GM23338 (cell line): ENCODE data around the gene MTERF4. TPM values are rescaled to one million over a fixed set of nuclear protein-coding genes. Genes with fewer than 3 reads are reported as not detected.

Experiments
- ATAC-seq: fragments of 200-7000 bp; cut with Tn5 transposase; 3 replicates; pipeline ENCODE4 v1.9.1; 2020
- DNase-seq: peaks from one replicate; pipeline ENCODE4 v3.0.0-alpha.2; 2015; ENCODE audit warnings: low spot score
- H2AFZ ChIP-seq: fragments of 200-600 bp; sonication (generic); 2 replicates; pipeline ENCODE4 v1.8.0; 2016; ENCODE audit warnings: antibody characterized with exemption, mild to moderate bottlenecking, moderate library complexity
- H3F3A ChIP-seq: fragments of 200-600 bp; sonication (generic); replicated peaks from 2 replicates; pipeline ENCODE4 v1.8.0; 2017; ENCODE audit warnings: antibody characterized with exemption, mixed run types, low read depth
- H3K27ac ChIP-seq: fragments of 200-600 bp; sonication (generic); 2 replicates; pipeline ENCODE4 v1.6.1; 2016; ENCODE audit warnings: low read depth
- H3K27me3 ChIP-seq: fragments of 200-600 bp; sonication (generic); 2 replicates; pipeline ENCODE4 v1.8.0; 2016; ENCODE audit warnings: mild to moderate bottlenecking, mixed run types, moderate library complexity; ENCODE audit not compliant: insufficient read depth
- H3K36me3 ChIP-seq: fragments of 200-600 bp; sonication (generic); 2 replicates; pipeline ENCODE4 v1.8.0; 2016; ENCODE audit warnings: mild to moderate bottlenecking; ENCODE audit not compliant: insufficient read depth
- H3K4me1 ChIP-seq: fragments of 200-600 bp; sonication (generic); 2 replicates; pipeline ENCODE4 v1.8.0; 2016; ENCODE audit warnings: mild to moderate bottlenecking, moderate library complexity; ENCODE audit not compliant: insufficient read depth
- H3K4me2 ChIP-seq: fragments of 200-600 bp; sonication (generic); 2 replicates; pipeline ENCODE4 v1.7.1; 2017; ENCODE audit warnings: mixed run types
- H3K4me3 ChIP-seq: fragments of 200-600 bp; sonication (generic); 2 replicates; pipeline ENCODE4 v1.6.1; 2016; ENCODE audit warnings: mixed run types
- H3K79me2 ChIP-seq: fragments of 200-600 bp; sonication (generic); replicated peaks from 2 replicates; pipeline ENCODE4 v1.8.0; 2017; ENCODE audit warnings: mild to moderate bottlenecking; ENCODE audit not compliant: insufficient read depth
- H3K9me2 ChIP-seq: fragments of 200-600 bp; sonication (generic); 2 replicates; pipeline ENCODE4 v1.8.0; 2017; ENCODE audit not compliant: insufficient read depth
- H4K20me1 ChIP-seq: fragments of 200-600 bp; sonication (generic); replicated peaks from 2 replicates; pipeline ENCODE4 v1.8.0; 2017; ENCODE audit warnings: mild to moderate bottlenecking; ENCODE audit not compliant: insufficient read depth
- H3K27ac Mint-ChIP-seq: 2 replicates; pipeline ENCODE4 v1.8.0; 2020; ENCODE audit warnings: inconsistent platforms, mild to moderate bottlenecking, moderate library complexity, mixed read lengths
- H3K27me3 Mint-ChIP-seq: 3 replicates; pipeline ENCODE4 v1.8.0; 2022; ENCODE audit warnings: low read depth, mild to moderate bottlenecking, moderate library complexity, mixed read lengths, inconsistent platforms; ENCODE audit not compliant: insufficient read depth, poor library complexity
- H3K36me3 Mint-ChIP-seq: 3 replicates; pipeline ENCODE4 v1.8.0; 2021; ENCODE audit warnings: low read depth, mild to moderate bottlenecking, inconsistent platforms, moderate library complexity, mixed read lengths
- H3K4me1 Mint-ChIP-seq: 3 replicates; pipeline ENCODE4 v1.8.0; 2020; ENCODE audit warnings: mild to moderate bottlenecking, inconsistent platforms, mixed read lengths
- H3K4me3 Mint-ChIP-seq: 3 replicates; pipeline ENCODE4 v1.8.0; 2021; ENCODE audit warnings: moderate library complexity, mild to moderate bottlenecking, inconsistent platforms, mixed read lengths
- H3K9me3 Mint-ChIP-seq: 3 replicates; pipeline ENCODE4 v1.8.0; 2020; ENCODE audit warnings: moderate library complexity, mild to moderate bottlenecking, inconsistent platforms, mixed read lengths
- CREB1 ChIP-seq: fragments of 250-450 bp; sonication (Bioruptor Pico); IDR thresholded peaks from 2 replicates; pipeline ENCODE4 v1.5.0; 2020; ENCODE audit warnings: low read depth, mild to moderate bottlenecking, moderate library complexity
- CTCF ChIP-seq, 2 experiments: fragments of 200-600 bp in 1 of 2; sonication (generic) in 1 of 2; conservative IDR thresholded peaks; 2 replicates each; pipeline versions ENCODE4 v1.5.1 to v1.6.1; 2016 to 2017; ENCODE audit warnings: antibody characterized with exemption in 2 of 2, low read depth in 2 of 2, mild to moderate bottlenecking in 2 of 2, moderate library complexity in 1 of 2
- ETS1 ChIP-seq: IDR thresholded peaks from 2 replicates; pipeline ENCODE4 v1.6.1; 2016; ENCODE audit warnings: antibody characterized with exemption
- EZH2 ChIP-seq: fragments of 200-600 bp; sonication (generic); IDR thresholded peaks from one replicate; pipeline ENCODE4 v1.8.0; 2017; ENCODE audit warnings: antibody characterized with exemption, mild to moderate bottlenecking, low read depth; ENCODE audit not compliant: unreplicated experiment
- EZH2phosphoT487 ChIP-seq: fragments of 200-600 bp; sonication (generic); IDR thresholded peaks from one replicate; pipeline ENCODE4 v1.8.1; 2018; ENCODE audit warnings: antibody characterized with exemption; ENCODE audit not compliant: unreplicated experiment
- JUNB ChIP-seq: IDR thresholded peaks from one replicate; pipeline ENCODE4 v1.6.1; 2016; ENCODE audit warnings: antibody characterized with exemption; ENCODE audit not compliant: unreplicated experiment
- NANOG ChIP-seq: IDR thresholded peaks from 2 replicates; pipeline ENCODE4 v1.6.1; 2016; ENCODE audit warnings: antibody characterized with exemption, borderline replicate concordance
- POLR2AphosphoS5 ChIP-seq: IDR thresholded peaks from 2 replicates; pipeline ENCODE4 v1.6.1; 2016; ENCODE audit warnings: antibody characterized with exemption, low read depth
- REST ChIP-seq: IDR thresholded peaks from one replicate; pipeline ENCODE4 v1.6.1; 2018; ENCODE audit warnings: antibody characterized with exemption; ENCODE audit not compliant: unreplicated experiment
- STAT1 ChIP-seq: IDR thresholded peaks from one replicate; pipeline ENCODE4 v1.6.1; 2016; ENCODE audit warnings: antibody characterized with exemption; ENCODE audit not compliant: unreplicated experiment
- ZNF114 ChIP-seq: fragments of 250-450 bp; sonication (Bioruptor Pico); IDR thresholded peaks from 2 replicates; pipeline ENCODE4 v1.5.0; 2020; ENCODE audit warnings: mild to moderate bottlenecking, moderate library complexity
- ZNF331 ChIP-seq: fragments of 250-450 bp; sonication (Bioruptor Pico); IDR thresholded peaks from 2 replicates; pipeline ENCODE4 v1.5.0; 2020; ENCODE audit warnings: low read depth, mild to moderate bottlenecking, moderate library complexity
- ZNF462 ChIP-seq: fragments of 250-450 bp; sonication (Bioruptor Pico); IDR thresholded peaks from 2 replicates; pipeline ENCODE4 v1.5.0; 2020; ENCODE audit warnings: mild to moderate bottlenecking, moderate library complexity
- polyA plus RNA-seq: library from polyadenylated mRNA; unstranded; fragments of >200 nt; fragmentation: Nextera tagmentation; extraction: Ambion mirVana; gene quantifications from 2 replicates; pipeline ENCODE4 v1.2.1, GENCODE V29; 2016
- total RNA-seq: library from RNA; depleted of rRNA; stranded (reverse); fragments of >200 nt; shearing (Covaris generic); gene quantifications from 2 replicates; pipeline ENCODE4 v1.2.3, GENCODE V29; 2014

Gene MTERF4
- total and polyA plus RNA-seq, 2 experiments from 2014 or later: 15.3 to 63.6 TPM

GRCh38 chr2:241132538-241133435 is 30.7 kb upstream of the MTERF4 start:
- H3K9me2 ChIP-seq: no peaks in the 10 kb centered on the region
- no peak overlapping the region for H3K27ac Mint-ChIP-seq
- no peaks in the 10 kb centered on the region for H3K27me3 Mint-ChIP-seq
- H2AFZ ChIP-seq: no peak overlapping the region
- no peak for TF ChIP-seq EZH2phosphoT487
- no peak for TF ChIP-seq ZNF331 (CRISPR knock-in tag)
- no peak for TF ChIP-seq POLR2AphosphoS5
- no peak for TF ChIP-seq JUNB
- TF ChIP-seq ZNF114 (CRISPR knock-in tag): no peak
- TF ChIP-seq REST: no peak
- no peak for TF ChIP-seq EZH2
- no peak for TF ChIP-seq ZNF462
- TF ChIP-seq CREB1: no peak
- TF ChIP-seq STAT1: no peak
- TF ChIP-seq ETS1: no peak
- TF ChIP-seq NANOG: no peak
- no peak for TF ChIP-seq CTCF (conservative IDR thresholded peaks at IDR 0.05; ENCODE audit: low read depth in 2 of 2)
- H4K20me1 ChIP-seq: no peaks in the 10 kb centered on the region
- no peak for DNase-seq
- H3K4me1 ChIP-seq: no peaks in the 10 kb centered on the region
- no peak overlapping the region for H3K27ac ChIP-seq
- no peak for ATAC-seq
- no peaks in the 10 kb centered on the region for H3K4me1 Mint-ChIP-seq
- no peak overlapping the region for H3K4me2 ChIP-seq
- no peaks in the 10 kb centered on the region for H3F3A ChIP-seq
- H3K36me3 ChIP-seq: peaks cover 4% of the 10 kb centered on the region
- no peak overlapping the region for H3K4me3 Mint-ChIP-seq
- H3K79me2 ChIP-seq: no peaks in the 10 kb centered on the region
- peaks cover 38% of the 10 kb centered on the region for H3K36me3 Mint-ChIP-seq
- H3K4me3 ChIP-seq: no peak overlapping the region
- H3K27me3 ChIP-seq: no peaks in the 10 kb centered on the region
- H3K9me3 Mint-ChIP-seq: no peaks in the 10 kb centered on the region
